Activated naive CD8-positive, alpha-beta T cell treated with anti-CD3 and anti-CD28 coated beads for 36 hours (primary cell): ENCODE measurements around the gene TMLHE. TPM values are rescaled to one million over a fixed set of nuclear protein-coding genes. Genes with fewer than 3 reads are reported as not detected.
A peak's percentile ranks its signal among the peaks of the same experiment; 100 is the strongest.
"Not testable (repeated sequence)": the region's sequence is repeated elsewhere in the genome, so short reads cannot be mapped to it uniquely, and the experiment has no call there.

Experiments used
- DNase-seq: peaks from one replicate; pipeline ENCODE4 v3.0.0; 2021
- H3K27ac Mint-ChIP-seq: one replicate; pipeline ENCODE4 v1.8.0; 2022; ENCODE audit warnings: mild to moderate bottlenecking, moderate library complexity, mixed read lengths
- H3K27me3 Mint-ChIP-seq: one replicate; pipeline ENCODE4 v1.8.0; 2022; ENCODE audit warnings: mild to moderate bottlenecking, mixed read lengths
- H3K36me3 Mint-ChIP-seq: one replicate; pipeline ENCODE4 v1.8.0; 2021; ENCODE audit warnings: mild to moderate bottlenecking, mixed read lengths
- H3K4me1 Mint-ChIP-seq: one replicate; pipeline ENCODE4 v1.8.0; 2021; ENCODE audit warnings: mixed read lengths
- H3K4me3 Mint-ChIP-seq: one replicate; pipeline ENCODE4 v1.8.0; 2022; ENCODE audit warnings: mild to moderate bottlenecking, moderate library complexity, mixed read lengths
- H3K9me3 Mint-ChIP-seq: one replicate; pipeline ENCODE4 v1.8.0; 2022; ENCODE audit warnings: mixed read lengths
- total RNA-seq, 2 experiments: library from RNA; stranded (reverse); gene quantifications; one replicate each; pipeline ENCODE4 v1.2.3, GENCODE V29; 2021

The TMLHE gene
- total RNA-seq = 1 to 10 TPM; 8.3 to 9.1 TPM

GRCh38 chrX:155612312-155613224 is at the start of gene TMLHE, which contains the start of gene SPRY3:
TMLHE (minus strand) TSS chrX:155612952; CDS start chrX:155545276, 67,676 bp downstream.
SPRY3 (plus strand) TSS chrX:155612586.
- Mint-ChIP-seq H3K4me1 (peaks cover 6% of the 10 kb centered on the region), H3K4me3 (peak within 1 kb of the TSS; percentile 89), H3K27me3 (no peaks in the 10 kb centered on the region), H3K36me3 (peaks cover 9% of the 10 kb centered on the region), H3K9me3 (peaks cover 1% of the 10 kb centered on the region), H3K27ac (peak within 1 kb of the TSS; percentile 91)
- DNase-seq = peak; percentile 74

GRCh38 chrX:155662282-155662681 is 49.5 kb upstream of the TMLHE start:
- peaks cover 4% of the 10 kb centered on the region for H3K9me3 Mint-ChIP-seq
- H3K4me1 Mint-ChIP-seq = no peaks in the 10 kb centered on the region
- no peak overlapping the region for H3K4me3 Mint-ChIP-seq
- H3K27me3 Mint-ChIP-seq = no peaks in the 10 kb centered on the region
- no peak overlapping the region for H3K27ac Mint-ChIP-seq
- DNase-seq = no peak
- H3K36me3 Mint-ChIP-seq = peaks cover 4% of the 10 kb centered on the region

- peaks cover 3% of the 10 kb centered on the region for H3K4me1 Mint-ChIP-seq
- H3K36me3 Mint-ChIP-seq = peaks cover 2% of the 10 kb centered on the region
- no peak overlapping the region for H3K27ac Mint-ChIP-seq
- no peak overlapping the region for H3K4me3 Mint-ChIP-seq
- H3K9me3 Mint-ChIP-seq = peaks cover 2% of the 10 kb centered on the region
- no peak for DNase-seq
- H3K27me3 Mint-ChIP-seq = peaks cover 9% of the 10 kb centered on the region
Observed at GRCh38 chrX:155645180-155645579, 32.4 kb upstream of the TMLHE start.

GRCh38 chrX:155643240-155643639 is 30.5 kb upstream of the TMLHE start:
- Mint-ChIP-seq H3K27me3 (peaks cover 9% of the 10 kb centered on the region), H3K4me3 (no peak overlapping the region), H3K4me1 (peaks cover 3% of the 10 kb centered on the region), H3K9me3 (peaks cover 2% of the 10 kb centered on the region), H3K36me3 (peaks cover 2% of the 10 kb centered on the region), H3K27ac (no peak overlapping the region)
- no peak for DNase-seq

- not testable (repeated sequence) for H3K27me3 Mint-ChIP-seq, DNase-seq, H3K4me1 Mint-ChIP-seq, H3K9me3 Mint-ChIP-seq, H3K27ac Mint-ChIP-seq, H3K36me3 Mint-ChIP-seq
- H3K4me3 Mint-ChIP-seq = peak overlapping the region; percentile 78
Observed at GRCh38 chrX:155641371-155641770, 28.6 kb upstream of the TMLHE start.

GRCh38 chrX:155637714-155638113 is 25.0 kb upstream of the TMLHE start:
- Mint-ChIP-seq H3K4me3 (no peak overlapping the region), H3K4me1 (peaks cover 5% of the 10 kb centered on the region), H3K9me3 (no peaks in the 10 kb centered on the region), H3K36me3 (no peaks in the 10 kb centered on the region), H3K27ac (no peak overlapping the region), H3K27me3 (no peaks in the 10 kb centered on the region)
- no peak for DNase-seq

GRCh38 chrX:155635019-155635418 is 22.3 kb upstream of the TMLHE start:
- not testable (repeated sequence) for DNase-seq, H3K9me3 Mint-ChIP-seq, H3K27ac Mint-ChIP-seq, H3K36me3 Mint-ChIP-seq, H3K4me3 Mint-ChIP-seq, H3K4me1 Mint-ChIP-seq, H3K27me3 Mint-ChIP-seq

- no peaks in the 10 kb centered on the region for H3K27me3 Mint-ChIP-seq
- DNase-seq = no peak
- H3K9me3 Mint-ChIP-seq = peaks cover 12% of the 10 kb centered on the region
- peaks cover 7% of the 10 kb centered on the region for H3K4me1 Mint-ChIP-seq
- H3K27ac Mint-ChIP-seq = peak overlapping the region; percentile 47
- H3K4me3 Mint-ChIP-seq = peak overlapping the region; percentile 46
- peaks cover 5% of the 10 kb centered on the region for H3K36me3 Mint-ChIP-seq
Observed at GRCh38 chrX:155632431-155633100, 19.8 kb upstream of the TMLHE start.

GRCh38 chrX:155620110-155620509 is 7.4 kb upstream of the TMLHE start:
- H3K4me3 Mint-ChIP-seq, H3K4me1 Mint-ChIP-seq, H3K27me3 Mint-ChIP-seq: not testable (repeated sequence)

GRCh38 chrX:155615938-155616337 is 3.2 kb upstream of the TMLHE start:
- no peaks in the 10 kb centered on the region for H3K27me3 Mint-ChIP-seq

More at GRCh38 chrX:155620110-155620509, 7.4 kb upstream of the TMLHE start:
- H3K27ac Mint-ChIP-seq, DNase-seq, H3K36me3 Mint-ChIP-seq, H3K9me3 Mint-ChIP-seq: not testable (repeated sequence)

GRCh38 chrX:155613927-155614559 is 1.3 kb upstream of the TMLHE start:
- Mint-ChIP-seq H3K9me3 (no peaks in the 10 kb centered on the region), H3K27ac (no peak overlapping the region), H3K27me3 (no peaks in the 10 kb centered on the region), H3K36me3 (peaks cover 4% of the 10 kb centered on the region), H3K4me1 (peaks cover 4% of the 10 kb centered on the region), H3K4me3 (no peak overlapping the region)
- no peak for DNase-seq

More at GRCh38 chrX:155615938-155616337, 3.2 kb upstream of the TMLHE start:
- no peak overlapping the region for H3K27ac Mint-ChIP-seq
- no peak overlapping the region for H3K4me3 Mint-ChIP-seq
- DNase-seq = no peak
- peaks cover 2% of the 10 kb centered on the region for H3K4me1 Mint-ChIP-seq
- H3K36me3 Mint-ChIP-seq = no peaks in the 10 kb centered on the region
- H3K9me3 Mint-ChIP-seq = no peaks in the 10 kb centered on the region

GRCh38 chrX:155611302-155611701 is 1.4 kb downstream of the TMLHE start:
- Mint-ChIP-seq H3K9me3 (peaks cover 9% of the 10 kb centered on the region), H3K4me1 (peaks cover 6% of the 10 kb centered on the region), H3K27ac (no peak overlapping the region), H3K36me3 (peaks cover 21% of the 10 kb centered on the region), H3K4me3 (peak overlapping the region; percentile 89), H3K27me3 (no peaks in the 10 kb centered on the region)
- DNase-seq = no peak

- Mint-ChIP-seq H3K4me1 (no peaks in the 10 kb centered on the region), H3K9me3 (peaks cover 15% of the 10 kb centered on the region), H3K4me3 (no peak overlapping the region), H3K27me3 (no peaks in the 10 kb centered on the region), H3K36me3 (peaks cover 19% of the 10 kb centered on the region), H3K27ac (no peak overlapping the region)
- DNase-seq = no peak
Observed at GRCh38 chrX:155592981-155593380, 19.8 kb downstream of the TMLHE start.

- no peak for DNase-seq
- Mint-ChIP-seq H3K4me3 (no peak overlapping the region), H3K27me3 (no peaks in the 10 kb centered on the region), H3K4me1 (no peaks in the 10 kb centered on the region), H3K27ac (no peak overlapping the region), H3K36me3 (peaks cover 21% of the 10 kb centered on the region), H3K9me3 (peaks cover 16% of the 10 kb centered on the region)
Observed at GRCh38 chrX:155592331-155592730, 20.4 kb downstream of the TMLHE start.

GRCh38 chrX:155577682-155578081 is 35.1 kb downstream of the TMLHE start:
- no peak overlapping the region for H3K4me3 Mint-ChIP-seq
- peaks cover 29% of the 10 kb centered on the region for H3K36me3 Mint-ChIP-seq
- H3K4me1 Mint-ChIP-seq = peaks cover 4% of the 10 kb centered on the region
- H3K9me3 Mint-ChIP-seq = peaks cover 8% of the 10 kb centered on the region
- H3K27me3 Mint-ChIP-seq = no peaks in the 10 kb centered on the region
- H3K27ac Mint-ChIP-seq = no peak overlapping the region
- peak; percentile 3 for DNase-seq
